Uterus (tissue), 2 donors: ENCODE results near the gene CCR7.

Source experiments
- POLR2A ChIP-seq, 2 donors: fragments of 450-650 bp; IDR thresholded peaks; one replicate each; pipeline ENCODE4 v1.6.1; 2016; ENCODE audit warnings: antibody characterized with exemption in 2 of 2, mild to moderate bottlenecking in 1 of 2, moderate library complexity in 1 of 2
- TF ChIP-seq, protein P1 (sequence below), 4 experiments: fragments of 200-600 bp in 2 of 4; fragments of 450-650 bp in 2 of 4; sonication (generic) in 2 of 4; IDR thresholded peaks; one replicate each; pipeline ENCODE4 v1.5.1; 2016 to 2019; ENCODE audit warnings: antibody characterized with exemption in 4 of 4, mild to moderate bottlenecking in 2 of 4, moderate library complexity in 1 of 4

DNA sequence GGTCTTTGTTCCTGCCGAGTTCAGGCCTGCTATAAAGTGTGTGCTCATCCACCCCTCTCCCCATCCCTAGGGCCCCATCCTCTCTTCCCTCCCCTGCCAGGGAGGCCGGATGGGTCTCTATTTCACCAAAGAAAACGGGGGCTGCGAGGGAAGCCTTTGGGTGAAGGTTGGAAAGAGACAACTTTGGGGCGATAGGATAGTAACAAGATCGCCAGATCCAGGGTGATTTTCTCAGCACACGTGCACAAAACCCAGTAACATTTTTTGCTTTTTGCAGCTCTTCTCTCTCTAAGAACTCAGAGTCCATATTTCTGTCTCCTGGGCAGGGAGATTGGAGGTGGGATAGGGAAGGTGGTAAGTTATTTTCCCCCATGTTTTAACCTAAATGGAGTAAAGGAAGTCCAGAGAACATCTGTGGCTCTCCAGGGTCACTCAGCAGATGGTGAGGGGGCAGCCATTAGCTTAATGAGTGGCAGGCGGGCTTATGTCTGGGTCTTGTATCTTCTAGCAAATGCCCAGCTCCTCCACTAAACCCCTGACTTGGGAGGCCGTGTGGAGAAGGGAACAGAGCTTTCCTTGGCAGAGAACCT, 6.9 kb downstream of the CCR7 start:
- TF ChIP-seq, protein P1, sequence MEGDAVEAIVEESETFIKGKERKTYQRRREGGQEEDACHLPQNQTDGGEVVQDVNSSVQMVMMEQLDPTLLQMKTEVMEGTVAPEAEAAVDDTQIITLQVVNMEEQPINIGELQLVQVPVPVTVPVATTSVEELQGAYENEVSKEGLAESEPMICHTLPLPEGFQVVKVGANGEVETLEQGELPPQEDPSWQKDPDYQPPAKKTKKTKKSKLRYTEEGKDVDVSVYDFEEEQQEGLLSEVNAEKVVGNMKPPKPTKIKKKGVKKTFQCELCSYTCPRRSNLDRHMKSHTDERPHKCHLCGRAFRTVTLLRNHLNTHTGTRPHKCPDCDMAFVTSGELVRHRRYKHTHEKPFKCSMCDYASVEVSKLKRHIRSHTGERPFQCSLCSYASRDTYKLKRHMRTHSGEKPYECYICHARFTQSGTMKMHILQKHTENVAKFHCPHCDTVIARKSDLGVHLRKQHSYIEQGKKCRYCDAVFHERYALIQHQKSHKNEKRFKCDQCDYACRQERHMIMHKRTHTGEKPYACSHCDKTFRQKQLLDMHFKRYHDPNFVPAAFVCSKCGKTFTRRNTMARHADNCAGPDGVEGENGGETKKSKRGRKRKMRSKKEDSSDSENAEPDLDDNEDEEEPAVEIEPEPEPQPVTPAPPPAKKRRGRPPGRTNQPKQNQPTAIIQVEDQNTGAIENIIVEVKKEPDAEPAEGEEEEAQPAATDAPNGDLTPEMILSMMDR (IDR thresholded peaks at IDR 0.05), result no peak
- TF ChIP-seq POLR2A (IDR thresholded peaks at IDR 0.05), result no peak
